ENCODE data around the gene TET2. TPM values are rescaled to one million over a fixed set of nuclear protein-coding genes. Genes with fewer than 3 reads are reported as not detected.

The TET2 gene
- total RNA-seq, result 10 to 100 TPM; 20.0 to 30.1 TPM

DNA sequence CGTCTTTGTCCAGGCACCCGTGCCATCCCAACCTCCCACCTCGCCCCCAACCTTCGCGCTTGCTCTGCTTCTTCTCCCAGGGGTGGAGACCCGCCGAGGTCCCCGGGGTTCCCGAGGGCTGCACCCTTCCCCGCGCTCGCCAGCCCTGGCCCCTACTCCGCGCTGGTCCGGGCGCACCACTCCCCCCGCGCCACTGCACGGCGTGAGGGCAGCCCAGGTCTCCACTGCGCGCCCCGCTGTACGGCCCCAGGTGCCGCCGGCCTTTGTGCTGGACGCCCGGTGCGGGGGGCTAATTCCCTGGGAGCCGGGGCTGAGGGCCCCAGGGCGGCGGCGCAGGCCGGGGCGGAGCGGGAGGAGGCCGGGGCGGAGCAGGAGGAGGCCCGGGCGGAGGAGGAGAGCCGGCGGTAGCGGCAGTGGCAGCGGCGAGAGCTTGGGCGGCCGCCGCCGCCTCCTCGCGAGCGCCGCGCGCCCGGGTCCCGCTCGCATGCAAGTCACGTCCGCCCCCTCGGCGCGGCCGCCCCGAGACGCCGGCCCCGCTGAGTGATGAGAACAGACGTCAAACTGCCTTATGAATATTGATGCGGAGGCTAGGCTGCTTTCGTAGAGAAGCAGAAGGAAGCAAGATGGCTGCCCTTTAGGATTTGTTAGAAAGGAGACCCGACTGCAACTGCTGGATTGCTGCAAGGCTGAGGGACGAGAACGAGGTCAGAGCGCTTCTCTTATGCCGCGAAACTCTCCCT is at the start of gene TET2:
TSS of gene TET2 (plus strand) at position 601 of the 740 bp plus-strand sequence. CDS start 87,067 bp downstream, outside the sequence.
- intact Hi-C loops (cut with DNase I), result loop anchor here (2.0 to 10.0 kb wide), 2 partner anchors 326 to 568 kb away; no protein-coding TSS in a partner anchor

DNA sequence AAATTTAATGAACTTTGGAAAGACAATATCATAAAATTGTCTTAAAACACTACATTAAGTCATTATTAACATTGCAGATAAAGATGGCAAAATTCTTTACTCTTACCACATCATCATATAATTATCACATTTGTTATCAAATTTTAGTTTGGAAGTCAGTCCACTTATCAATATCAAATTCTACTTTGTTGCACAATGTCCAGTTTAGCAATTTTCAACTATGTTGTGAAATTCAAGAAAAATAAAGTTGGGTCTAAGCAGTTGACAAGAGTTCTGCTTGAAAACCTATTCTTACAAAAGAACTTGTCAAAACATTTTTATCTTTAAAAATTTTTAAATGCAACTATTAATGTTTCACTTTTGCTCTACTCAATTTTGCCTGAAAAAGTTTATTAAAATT is 44.7 kb upstream of the TET2 start:
- Histone ChIP-seq H3K9ac (ENCODE audit: low read depth in 2 of 2, low read length in 2 of 2) (no peak overlapping the region), H3K4me3 (no peak overlapping the region), H3K27me3 (no peaks in the 10 kb centered on the region), H3K36me3 (no peaks in the 10 kb centered on the region), H3K4me1 (no peaks in the 10 kb centered on the region), H3K9me3 (no peaks in the 10 kb centered on the region), H3K27ac (no peak overlapping the region)
- TF ChIP-seq, protein P1, sequence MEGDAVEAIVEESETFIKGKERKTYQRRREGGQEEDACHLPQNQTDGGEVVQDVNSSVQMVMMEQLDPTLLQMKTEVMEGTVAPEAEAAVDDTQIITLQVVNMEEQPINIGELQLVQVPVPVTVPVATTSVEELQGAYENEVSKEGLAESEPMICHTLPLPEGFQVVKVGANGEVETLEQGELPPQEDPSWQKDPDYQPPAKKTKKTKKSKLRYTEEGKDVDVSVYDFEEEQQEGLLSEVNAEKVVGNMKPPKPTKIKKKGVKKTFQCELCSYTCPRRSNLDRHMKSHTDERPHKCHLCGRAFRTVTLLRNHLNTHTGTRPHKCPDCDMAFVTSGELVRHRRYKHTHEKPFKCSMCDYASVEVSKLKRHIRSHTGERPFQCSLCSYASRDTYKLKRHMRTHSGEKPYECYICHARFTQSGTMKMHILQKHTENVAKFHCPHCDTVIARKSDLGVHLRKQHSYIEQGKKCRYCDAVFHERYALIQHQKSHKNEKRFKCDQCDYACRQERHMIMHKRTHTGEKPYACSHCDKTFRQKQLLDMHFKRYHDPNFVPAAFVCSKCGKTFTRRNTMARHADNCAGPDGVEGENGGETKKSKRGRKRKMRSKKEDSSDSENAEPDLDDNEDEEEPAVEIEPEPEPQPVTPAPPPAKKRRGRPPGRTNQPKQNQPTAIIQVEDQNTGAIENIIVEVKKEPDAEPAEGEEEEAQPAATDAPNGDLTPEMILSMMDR (IDR thresholded peaks at IDR 0.05), result no peak
- no peak for DNase-seq
- intact Hi-C loops (cut with DNase I), result no loop called here

More for the DNA sequence above, at the start of gene TET2:
- Histone ChIP-seq H3K4me1 (no peaks in the 10 kb centered on the region), H3K9me3 (no peaks in the 10 kb centered on the region), H3K27ac (peak within 1 kb of the TSS; percentile 76), H3K4me3 (peak within 1 kb of the TSS; percentile 72), H3K9ac (ENCODE audit: low read depth in 2 of 2, low read length in 2 of 2) (peak within 1 kb of the TSS; percentile 93 to 99), H3K36me3 (no peaks in the 10 kb centered on the region), H3K27me3 (no peaks in the 10 kb centered on the region)
- TF ChIP-seq, protein P1 (IDR thresholded peaks at IDR 0.05), result no peak
- peak; percentile 83 for DNase-seq

DNA sequence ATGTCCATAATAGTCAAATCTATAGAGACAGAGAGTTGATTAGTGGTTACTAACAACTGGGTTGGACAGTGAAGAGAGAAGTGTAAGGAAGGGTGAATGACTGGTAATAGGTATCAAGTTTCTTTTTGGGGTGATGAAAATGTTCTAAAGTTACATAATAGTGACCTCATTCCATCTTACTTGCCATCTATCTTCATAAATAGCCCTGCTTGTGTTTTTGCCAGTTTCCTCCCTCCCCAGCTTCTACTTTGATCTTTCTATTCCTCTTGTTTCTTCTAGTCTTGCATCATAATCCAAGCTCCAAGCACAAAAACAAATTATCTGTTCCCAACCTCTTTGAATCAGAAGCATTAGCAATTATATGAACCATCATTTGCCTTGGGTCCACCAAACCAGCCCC is 40.2 kb upstream of the TET2 start:
- intact Hi-C loops (cut with DNase I), result no loop called here
- Histone ChIP-seq H3K27ac (no peak overlapping the region), H3K9me3 (no peaks in the 10 kb centered on the region)

DNA sequence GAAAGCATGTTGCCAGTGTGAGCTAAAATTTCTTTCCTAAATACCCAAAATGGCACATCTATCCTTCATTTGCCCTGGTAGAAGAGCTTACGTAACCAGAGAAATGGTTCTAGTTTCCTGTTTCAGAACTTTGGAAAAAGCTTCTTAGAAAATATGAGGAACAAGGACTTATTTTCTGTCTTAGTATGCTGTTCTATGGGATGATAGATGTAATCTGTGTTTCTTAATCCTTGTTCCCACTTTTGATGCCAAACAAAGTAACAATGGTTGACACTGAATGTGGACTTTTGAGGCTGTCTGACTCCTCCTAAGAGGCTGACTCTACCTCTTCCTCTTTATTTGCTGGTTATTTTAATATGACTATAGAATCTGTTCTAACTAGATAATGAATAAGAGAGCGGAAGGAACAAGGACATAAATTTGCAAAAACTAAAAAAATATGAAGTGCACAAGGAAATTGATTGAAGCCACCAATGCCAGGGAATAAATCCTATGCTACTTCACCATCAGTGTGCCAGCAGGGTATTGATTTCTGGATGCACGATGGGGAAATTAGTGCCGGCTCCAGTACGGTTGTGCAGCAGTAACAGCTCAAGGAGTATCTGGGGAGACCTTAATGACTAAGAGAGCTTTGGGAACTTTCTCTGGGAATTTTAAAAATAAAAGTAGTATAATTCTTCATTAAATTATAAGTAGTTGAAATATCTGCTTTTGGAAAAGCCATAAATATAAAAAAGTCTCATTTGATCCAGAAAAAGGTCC is 39.4 kb upstream of the TET2 start:
- Histone ChIP-seq H3K4me3 (no peak overlapping the region), H3K36me3 (no peaks in the 10 kb centered on the region), H3K27me3 (no peaks in the 10 kb centered on the region), H3K27ac (no peak overlapping the region), H3K9me3 (no peaks in the 10 kb centered on the region), H3K9ac (ENCODE audit: low read depth in 2 of 2, low read length in 2 of 2) (no peak overlapping the region), H3K4me1 (no peaks in the 10 kb centered on the region)
- intact Hi-C loops (cut with DNase I), result no loop called here
- TF ChIP-seq, protein P1 (IDR thresholded peaks at IDR 0.05), result no peak
- DNase-seq, result no peak

More for the DNA sequence above, 40.2 kb upstream of the TET2 start:
- Histone ChIP-seq H3K27me3 (no peaks in the 10 kb centered on the region), H3K4me1 (no peaks in the 10 kb centered on the region), H3K4me3 (no peak overlapping the region), H3K36me3 (no peaks in the 10 kb centered on the region), H3K9ac (ENCODE audit: low read depth in 2 of 2, low read length in 2 of 2) (no peak overlapping the region)
- TF ChIP-seq, protein P1 (IDR thresholded peaks at IDR 0.05), result no peak
- DNase-seq, result no peak

DNA sequence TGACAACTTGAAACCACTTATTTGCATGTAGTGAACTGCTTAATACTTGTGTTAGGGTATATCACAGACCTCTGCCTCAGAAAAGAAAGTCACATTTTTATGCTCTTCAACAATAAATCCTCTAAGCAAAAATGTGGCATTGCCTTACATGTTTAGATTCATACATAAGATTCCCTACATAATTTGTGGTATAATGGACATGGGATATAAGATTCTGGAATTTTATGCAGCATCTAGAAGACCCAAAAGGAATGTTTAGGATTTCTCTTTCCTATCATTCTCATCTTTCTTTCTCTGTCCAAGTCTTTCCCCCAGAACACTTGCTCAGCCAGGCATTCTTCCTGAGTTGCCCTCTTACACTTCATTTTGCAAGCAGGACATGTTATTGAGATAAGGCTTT is 37.7 kb upstream of the TET2 start:
- DNase-seq, result no peak
- no peaks in the 10 kb centered on the region for H3K4me1 ChIP-seq
- H3K9me3 ChIP-seq, result no peaks in the 10 kb centered on the region
- H3K27ac ChIP-seq, result no peak overlapping the region
- no peaks in the 10 kb centered on the region for H3K36me3 ChIP-seq
- TF ChIP-seq, protein P1 (IDR thresholded peaks at IDR 0.05), result no peak
- no peaks in the 10 kb centered on the region for H3K27me3 ChIP-seq
- H3K4me3 ChIP-seq, result no peak overlapping the region
- no peak overlapping the region for H3K9ac ChIP-seq (ENCODE audit: low read depth in 2 of 2, low read length in 2 of 2)
- intact Hi-C loops (cut with DNase I), result no loop called here

All from colonic mucosa (tissue), 4 donors.